Adrenal gland (tissue), 12 donors: ENCODE measurements around the gene DYDC1. TPM values are rescaled to one million over a fixed set of nuclear protein-coding genes. Genes with fewer than 3 reads are reported as not detected.

ENCODE experiments used
- DNase-seq, 7 donors: peaks; one replicate each; pipeline ENCODE4 v3.0.0-alpha.2; 2019 to 2020
- H3K27ac ChIP-seq, 5 donors: fragments of 200-600 bp; sonication (generic) in 4 of 5; 1 replicate in 3 of 5; 2 replicates in 2 of 5; pipeline versions ENCODE4 v1.5.1 to v1.8.0; 2016 to 2020; ENCODE audit warnings: mild to moderate bottlenecking in 1 of 5
- H3K27me3 ChIP-seq: fragments of 200-600 bp; 2 replicates; pipeline ENCODE4 v1.8.0; 2021
- H3K36me3 ChIP-seq, 2 donors: fragments of 200-600 bp; replicated peaks in 1 of 2; 1 replicate in 1 of 2; 2 replicates in 1 of 2; pipeline versions ENCODE4 v1.5.1 to v1.8.0; 2018 to 2022
- H3K4me1 ChIP-seq, 2 donors: fragments of 200-600 bp; replicated peaks in 1 of 2; 1 replicate in 1 of 2; 2 replicates in 1 of 2; pipeline versions ENCODE4 v1.5.1 to v1.8.0; 2018 to 2021
- H3K4me3 ChIP-seq, 4 donors: fragments of 200-600 bp; sonication (generic) in 3 of 4; one replicate each; pipeline ENCODE4 v1.5.1; 2016 to 2018
- H3K9me3 ChIP-seq, 3 donors: fragments of 200-600 bp; sonication (generic) in 1 of 3; replicated peaks in 1 of 3; 1 replicate in 2 of 3; 2 replicates in 1 of 3; pipeline versions ENCODE4 v1.5.1 to v1.8.0; 2016 to 2021
- CTCF ChIP-seq, 6 experiments: fragments of 450-650 bp in 4 of 6; fragments of 200-600 bp in 2 of 6; sonication (generic) in 1 of 6; IDR thresholded peaks; 1 replicate in 5 of 6; 2 replicates in 1 of 6; pipeline versions ENCODE4 v1.5.1 to v1.8.0; 2016 to 2021; ENCODE audit warnings: antibody characterized with exemption in 6 of 6, mild to moderate bottlenecking in 2 of 6, moderate library complexity in 1 of 6
- POLR2A ChIP-seq, 2 donors: fragments of 450-650 bp; IDR thresholded peaks; one replicate each; pipeline ENCODE4 v1.6.1; 2017; ENCODE audit warnings: antibody characterized with exemption in 2 of 2, mild to moderate bottlenecking in 2 of 2, moderate library complexity in 1 of 2
- WGBS, 4 donors: extraction: QIAGEN DNeasy Blood & Tissue Kit in 2 of 4; methylation state at CpG; one replicate each; pipeline versions ENCODE4 v1.1.5 to v1.1.7; 2013 to 2017; 5-methylcytosine and 5-hydroxymethylcytosine counted together
- intact Hi-C, 2 donors: fragments of 100-400 bp; cut with DNase I; formaldehyde crosslinking; loops; one replicate each; pipeline versions ENCODE4 v1.14.1 to v1.15.0; 2022 to 2023
- polyA plus RNA-seq, 3 donors: library from polyadenylated mRNA; stranded (reverse); fragments of 200-250 nt in 2 of 3; fragments of 350-450 nt in 1 of 3; fragmentation: Illumina TruSeq in 1 of 3; extraction: RNeasy Lipid Tissue Mini Kit (QIAGEN cat#74804) in 1 of 3; gene quantifications; one replicate each; pipeline ENCODE4 v1.2.3, GENCODE V29; 2013 to 2014
- total RNA-seq, 9 donors: library from RNA; depleted of rRNA in 4 of 9; stranded (reverse); fragments of >200 nt in 4 of 9; fragments of 120-200 nt in 1 of 9; fragmentation: NEBNext Ultra II Directional in 1 of 9; extraction: Animal tissue kit (Norgen Biotek cat#: 25700) in 1 of 9; gene quantifications; one replicate each; pipeline versions ENCODE4 v1.1.0 to v1.2.4, GENCODE V29; 2013 to 2023
- donor health status: healthy with polysubstance abuse.
- donor health status: Bipolar disorder and iron deficiency.
- donor health status: DM: yes; HTN: yes; CAD: no.
- donor health status: DM: no; HTN: no; CAD: no.
- donor health status: DM: no; HTN: no; CAD: no.
- donor health status: DM: yes; HTN: yes; CAD: no.

The DYDC1 gene
- total and polyA plus RNA-seq, 12 donors: not detected

GRCh38 chr10:80390740-80391139 is 34.2 kb upstream of the DYDC1 start:
- intact Hi-C loops: no loop called here
- TF ChIP-seq CTCF (IDR thresholded peaks at IDR 0.05) (no peak), POLR2A (IDR thresholded peaks at IDR 0.05) (no peak)
- 77 to 86% (median 81%) methylated on average over 8 to 9 of the region's 9 CpGs for WGBS, 4 donors
- Histone ChIP-seq H3K4me1 (peaks cover 5 to 8% of the 10 kb centered on the region in 2 donors), H3K4me3 (no peak overlapping the region), H3K27ac (no peak overlapping the region), H3K36me3 (no peaks in the 10 kb centered on the region), H3K9me3 (no peaks in the 10 kb centered on the region), H3K27me3 (no peaks in the 10 kb centered on the region)
- DNase-seq: no peak

DNA sequence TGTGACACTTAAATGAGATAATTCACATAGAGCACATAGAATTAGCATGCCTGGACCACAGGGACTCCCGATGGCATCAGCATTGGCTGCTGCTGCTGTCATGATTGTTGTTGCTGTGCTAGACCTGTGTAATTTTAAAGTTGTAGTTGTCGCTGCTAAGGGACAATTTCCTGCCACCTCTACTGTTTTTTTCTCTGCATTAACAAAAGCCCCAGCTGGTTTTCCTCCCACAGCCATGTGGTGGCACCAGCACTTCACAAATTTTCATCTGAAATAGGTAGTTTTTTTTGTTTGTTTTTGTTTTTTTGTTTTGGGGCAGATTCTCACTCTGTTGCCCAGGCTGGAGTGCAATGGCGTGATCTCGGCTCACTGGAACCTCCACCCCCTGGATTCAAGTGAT is 26.4 kb upstream of the DYDC1 start:
- no peak overlapping the region for H3K4me3 ChIP-seq
- H3K27ac ChIP-seq: no peak overlapping the region
- WGBS, 4 donors: 7 to 14% (median 11%) methylated on average over 4 of the region's 4 CpGs
- intact Hi-C loops: loop anchor here (5.0 to 10.0 kb wide), 2 partner anchors 59 to 122 kb away; no protein-coding TSS in a partner anchor
- no peaks in the 10 kb centered on the region for H3K36me3 ChIP-seq
- no peaks in the 10 kb centered on the region for H3K27me3 ChIP-seq
- no peaks in the 10 kb centered on the region for H3K9me3 ChIP-seq
- DNase-seq: peak in 6 of 7 donors; percentile 25 to 73 (median 46)
- peaks cover 0 to 6% of the 10 kb centered on the region in 2 donors for H3K4me1 ChIP-seq
- TF ChIP-seq POLR2A (IDR thresholded peaks at IDR 0.05): no peak
- peak; percentile 33 to 77 (median 63) for TF ChIP-seq CTCF (IDR thresholded peaks at IDR 0.05)

- H3K27me3 ChIP-seq: no peaks in the 10 kb centered on the region
- TF ChIP-seq CTCF (IDR thresholded peaks at IDR 0.05): no peak
- TF ChIP-seq POLR2A (IDR thresholded peaks at IDR 0.05): no peak
- no peaks in the 10 kb centered on the region for H3K9me3 ChIP-seq
- no peaks in the 10 kb centered on the region for H3K36me3 ChIP-seq
- no peak overlapping the region for H3K27ac ChIP-seq
- intact Hi-C loops: loop anchor here (5.0 to 10.0 kb wide), 2 partner anchors 62 to 125 kb away; no protein-coding TSS in a partner anchor
- H3K4me1 ChIP-seq: peaks cover 0 to 6% of the 10 kb centered on the region in 2 donors
- WGBS, 4 donors: 87 to 97% (median 88%) methylated on average over 4 of the region's 4 CpGs
- H3K4me3 ChIP-seq: no peak overlapping the region
- no peak for DNase-seq
These were observed 23.6 kb upstream of the DYDC1 start for GRCh38 chr10:80380185-80380584.

DNA sequence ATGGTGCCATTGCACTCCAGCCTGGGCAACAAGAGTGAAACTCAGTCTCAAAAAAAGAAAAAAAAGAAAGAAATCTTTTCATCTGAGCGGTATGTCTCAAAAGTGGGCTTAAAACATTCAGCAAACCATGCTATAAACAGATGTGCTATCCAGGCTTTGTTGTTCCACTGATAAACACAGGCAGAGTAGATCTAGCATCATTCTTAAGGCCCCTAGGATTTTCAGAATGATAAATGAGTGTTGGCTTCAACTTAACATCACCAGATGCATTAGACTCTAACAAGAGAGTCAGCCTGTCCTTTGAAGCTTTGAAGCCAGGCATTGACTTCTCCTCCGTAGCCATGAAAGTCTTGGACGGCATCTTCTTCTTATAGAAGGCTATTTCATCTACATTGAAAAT is 23.1 kb upstream of the DYDC1 start:
- TF ChIP-seq POLR2A (IDR thresholded peaks at IDR 0.05) (no peak), CTCF (IDR thresholded peaks at IDR 0.05) (no peak)
- no peak for DNase-seq
- H3K9me3 ChIP-seq: no peaks in the 10 kb centered on the region
- intact Hi-C loops: loop anchor here (5.0 to 10.0 kb wide), 2 partner anchors 63 to 125 kb away; no protein-coding TSS in a partner anchor
- H3K4me3 ChIP-seq: no peak overlapping the region
- H3K4me1 ChIP-seq: peaks cover 0 to 6% of the 10 kb centered on the region in 2 donors
- WGBS, 4 donors: 25 to 75% (median 58%) methylated on average over 3 of the region's 3 CpGs
- no peak overlapping the region for H3K27ac ChIP-seq
- H3K27me3 ChIP-seq: no peaks in the 10 kb centered on the region
- H3K36me3 ChIP-seq: no peaks in the 10 kb centered on the region
